Kidney capillary endothelial cell (primary cell): ENCODE measurements around the gene PTBP1.

Source experiments
- DNase-seq: peaks from one replicate; pipeline ENCODE4 v3.0.0-alpha.2; 2018; ENCODE audit warnings: low spot score

The PTBP1 gene

GRCh38 chr19:797528-798414, 519 bp downstream of the PTBP1 start:
- DNase-seq: peak; percentile 89

- DNase-seq: no peak
These were observed 1.3 kb downstream of the PTBP1 start for GRCh38 chr19:798415-799075.

GRCh38 chr19:799076-799881, 2.0 kb downstream of the PTBP1 start:
- DNase-seq: no peak

GRCh38 chr19:800360-801029, 3.2 kb downstream of the PTBP1 start:
- DNase-seq: no peak

- DNase-seq: no peak
These were observed 4.0 kb downstream of the PTBP1 start for GRCh38 chr19:801030-801860.

- DNase-seq: no peak
These were observed 4.7 kb downstream of the PTBP1 start for GRCh38 chr19:801861-802497.

GRCh38 chr19:802498-803098, 5.3 kb downstream of the PTBP1 start:
- DNase-seq: no peak

- DNase-seq: no peak
These were observed 5.9 kb downstream of the PTBP1 start for GRCh38 chr19:803099-803561.

GRCh38 chr19:803686-804418, 6.6 kb downstream of the PTBP1 start:
- DNase-seq: no peak

- DNase-seq: no peak
These were observed 7.3 kb downstream of the PTBP1 start for GRCh38 chr19:804419-805165.

- no peak for DNase-seq
These were observed 7.9 kb downstream of the PTBP1 start for GRCh38 chr19:805166-805551.

GRCh38 chr19:805600-806550, 8.6 kb downstream of the PTBP1 start:
- DNase-seq: no peak

GRCh38 chr19:806815-807421, 9.7 kb downstream of the PTBP1 start:
- DNase-seq: no peak

- no peak for DNase-seq
These were observed 10.6 kb downstream of the PTBP1 start for GRCh38 chr19:807627-808422.

GRCh38 chr19:808423-808775, 11.1 kb downstream of the PTBP1 start:
- no peak for DNase-seq
